Fibroblast of villous mesenchyme (primary cell): ENCODE results near the gene TMEM125. TPM values are rescaled to one million over a fixed set of nuclear protein-coding genes. Genes with fewer than 3 reads are reported as not detected.

Experiments
- DNase-seq: peaks from one replicate; pipeline ENCODE4 v3.0.0-alpha.2; 2010; ENCODE audit warnings: low read depth
- H3K4me3 ChIP-seq: 2 replicates; pipeline ENCODE4 v1.5.1; 2011; ENCODE audit warnings: low read depth, mild to moderate bottlenecking, low read length
- CTCF ChIP-seq: IDR thresholded peaks from 2 replicates; pipeline ENCODE4 v1.5.1; 2012; ENCODE audit warnings: low read depth, mild to moderate bottlenecking, low read length; ENCODE audit not compliant: insufficient read depth
- total RNA-seq: library from RNA; depleted of rRNA; stranded (reverse); fragments of >200 nt; gene quantifications from 2 replicates; pipeline ENCODE4 v1.2.3, GENCODE V29; 2012

The TMEM125 gene
- total RNA-seq, 1 donor, result under 0.01 TPM

GRCh38 chr1:43229826-43230780 is 39.7 kb upstream of the TMEM125 start:
- DNase-seq, result peak; percentile 21
- TF ChIP-seq CTCF, result no peak
- H3K4me3 ChIP-seq, result no peak overlapping the region

- TF ChIP-seq CTCF, result no peak
- peak; percentile 67 for DNase-seq
- H3K4me3 ChIP-seq, result no peak overlapping the region
Observed at GRCh38 chr1:43232074-43232473, 37.7 kb upstream of the TMEM125 start.

- no peak for DNase-seq
- TF ChIP-seq CTCF, result no peak
- no peak overlapping the region for H3K4me3 ChIP-seq
Observed at GRCh38 chr1:43232482-43232881, 37.3 kb upstream of the TMEM125 start.

- DNase-seq, result no peak
- H3K4me3 ChIP-seq, result no peak overlapping the region
- no peak for TF ChIP-seq CTCF
Observed at GRCh38 chr1:43233631-43234030, 36.2 kb upstream of the TMEM125 start.

- no peak overlapping the region for H3K4me3 ChIP-seq
- DNase-seq, result no peak
- no peak for TF ChIP-seq CTCF
Observed at GRCh38 chr1:43234267-43234666, 35.5 kb upstream of the TMEM125 start.

- DNase-seq, result no peak
- TF ChIP-seq CTCF, result no peak
- no peak overlapping the region for H3K4me3 ChIP-seq
Observed at GRCh38 chr1:43235040-43235439, 34.7 kb upstream of the TMEM125 start.
